ENCODE results near the gene NLRP9. TPM values are rescaled to one million over a fixed set of nuclear protein-coding genes. Genes with fewer than 3 reads are reported as not detected.

Gene NLRP9
- total RNA-seq, 4 donors from 2014 or later: not detected

GRCh38 chr19:55663846-55664536 is 74.2 kb downstream of the NLRP9 start:
- peaks cover 0 to 62% (median 30%) of the 10 kb centered on the region in 4 donors for H3K36me3 ChIP-seq
- intact Hi-C loops (cut with DNase I; ENCODE audit: low total_unique reads): no loop called here
- peaks cover under 1 to 10% (median 6%) of the 10 kb centered on the region in 4 donors for H3K4me1 ChIP-seq
- no peak overlapping the region for H3K4me3 ChIP-seq
- H3K27ac ChIP-seq: no peak overlapping the region
- H3K27me3 ChIP-seq: no peaks in the 10 kb centered on the region
- DNase-seq: no peak
- no peaks in the 10 kb centered on the region for H3K9me3 ChIP-seq
- WGBS, 2 donors (ENCODE audit: low coverage in 1 of 2): 88 to 100% methylated on average over 4 to 20 of the region's 20 CpGs
- TF ChIP-seq CTCF (IDR thresholded peaks at IDR 0.05) (no peak), POLR2AphosphoS5 (IDR thresholded peaks at IDR 0.05) (no peak), EP300 (IDR thresholded peaks at IDR 0.05; ENCODE audit: low read depth) (no peak), POLR2A (IDR thresholded peaks at IDR 0.05) (no peak)
- in situ Hi-C loops (cut with MboI; ENCODE audit: low pct_ligation_motif_present in 1 of 4, low pct_unique_long_range_greater_than_20kb in 1 of 4, low sequenced_read_pairs in 3 of 4): no loop called here

- in situ Hi-C loops (cut with MboI; ENCODE audit: low pct_ligation_motif_present in 1 of 4, low pct_unique_long_range_greater_than_20kb in 1 of 4, low sequenced_read_pairs in 3 of 4): no loop called here
- intact Hi-C loops (cut with DNase I; ENCODE audit: low total_unique reads): no loop called here
- no peak for DNase-seq
- Histone ChIP-seq H3K36me3 (peaks cover 0 to 52% (median 23%) of the 10 kb centered on the region in 4 donors), H3K27me3 (no peaks in the 10 kb centered on the region), H3K9me3 (no peaks in the 10 kb centered on the region), H3K4me1 (peaks cover 21 to 29% (median 25%) of the 10 kb centered on the region in 4 donors), H3K4me3 (no peak overlapping the region), H3K27ac (no peak overlapping the region)
- no peak for TF ChIP-seq CTCF (IDR thresholded peaks at IDR 0.05)
- no peak for TF ChIP-seq EP300 (IDR thresholded peaks at IDR 0.05; ENCODE audit: low read depth)
- no peak for TF ChIP-seq POLR2A (IDR thresholded peaks at IDR 0.05)
- TF ChIP-seq POLR2AphosphoS5 (IDR thresholded peaks at IDR 0.05): no peak
- 67 to 72% methylated on average over 5 to 7 of the region's 7 CpGs for WGBS, 2 donors (ENCODE audit: low coverage in 1 of 2)
Observed at GRCh38 chr19:55661826-55662225, 76.4 kb downstream of the NLRP9 start.

- WGBS, 2 donors (ENCODE audit: low coverage in 1 of 2): 83% methylated on average over 16 of the region's 16 CpGs; no CpG with 5 or more reads in 1 of the 2 donors
- no peak for DNase-seq
- Histone ChIP-seq H3K36me3 (peaks cover 0 to 45% (median 22%) of the 10 kb centered on the region in 4 donors), H3K4me3 (no peak overlapping the region), H3K27ac (no peak overlapping the region), H3K4me1 (peaks cover 29 to 37% (median 32%) of the 10 kb centered on the region in 4 donors), H3K9me3 (no peaks in the 10 kb centered on the region), H3K27me3 (no peaks in the 10 kb centered on the region)
- TF ChIP-seq POLR2A (IDR thresholded peaks at IDR 0.05) (no peak), CTCF (IDR thresholded peaks at IDR 0.05) (no peak), POLR2AphosphoS5 (IDR thresholded peaks at IDR 0.05) (no peak), EP300 (IDR thresholded peaks at IDR 0.05; ENCODE audit: low read depth) (no peak)
- in situ Hi-C loops (cut with MboI; ENCODE audit: low pct_ligation_motif_present in 1 of 4, low pct_unique_long_range_greater_than_20kb in 1 of 4, low sequenced_read_pairs in 3 of 4) (no loop called here), intact Hi-C loops (cut with DNase I; ENCODE audit: low total_unique reads) (no loop called here)
Observed at GRCh38 chr19:55660991-55661390, 77.2 kb downstream of the NLRP9 start.

- DNase-seq: no peak
- H3K36me3 ChIP-seq: peaks cover 0 to 45% (median 20%) of the 10 kb centered on the region in 4 donors
- no peaks in the 10 kb centered on the region for H3K27me3 ChIP-seq
- H3K27ac ChIP-seq: no peak overlapping the region
- H3K4me1 ChIP-seq: peaks cover 32 to 41% (median 37%) of the 10 kb centered on the region in 4 donors
- H3K4me3 ChIP-seq: no peak overlapping the region
- intact Hi-C loops (cut with DNase I; ENCODE audit: low total_unique reads) (no loop called here), in situ Hi-C loops (cut with MboI; ENCODE audit: low pct_ligation_motif_present in 1 of 4, low pct_unique_long_range_greater_than_20kb in 1 of 4, low sequenced_read_pairs in 3 of 4) (no loop called here)
- TF ChIP-seq POLR2A (IDR thresholded peaks at IDR 0.05): no peak
- no peak for TF ChIP-seq POLR2AphosphoS5 (IDR thresholded peaks at IDR 0.05)
- TF ChIP-seq EP300 (IDR thresholded peaks at IDR 0.05; ENCODE audit: low read depth): no peak
- WGBS, 2 donors (ENCODE audit: low coverage in 1 of 2): 83% methylated on average over 12 of the region's 12 CpGs; no CpG with 5 or more reads in 1 of the 2 donors
- no peaks in the 10 kb centered on the region for H3K9me3 ChIP-seq
Observed at GRCh38 chr19:55660404-55660803, 77.8 kb downstream of the NLRP9 start.

Measured in transverse colon (tissue), 4 donors.